Spleen (tissue), 7 donors: ENCODE data around the gene MOB2.

Source experiments
- CTCF ChIP-seq, 11 experiments: fragments of 200-600 bp in 7 of 11; fragments of 450-650 bp in 4 of 11; sonication (generic) in 4 of 11; IDR thresholded peaks in 8 of 11; conservative IDR thresholded peaks in 3 of 11; 1 replicate in 7 of 11; 2 replicates in 4 of 11; pipeline versions ENCODE4 v1.4.0 to v1.8.0; 2016 to 2021; ENCODE audit warnings: antibody characterized with exemption in 11 of 11, inconsistent platforms in 4 of 11, mild to moderate bottlenecking in 1 of 11
- POLR2AphosphoS5 ChIP-seq, 3 donors: sonication (generic); formaldehyde crosslinking; IDR thresholded peaks; one replicate each; pipeline ENCODE4 v1.5.1; 2017; ENCODE audit warnings: antibody characterized with exemption in 3 of 3
- donor health status: DM: no; HTN: no; CAD: no; lungs with moderate emphysema.
- donor health status: DM: no; HTN: no; CAD: no.
- donor health status: DM: no; HTN: no; CAD: no.

GRCh38 chr11:1520663-1521267 is 34.2 kb upstream of the MOB2 start:
- TF ChIP-seq POLR2AphosphoS5 (IDR thresholded peaks at IDR 0.05) (peak; percentile 35 to 48 (median 37)), CTCF (IDR thresholded peaks at IDR 0.05 in 8 of 11, conservative IDR thresholded peaks at IDR 0.05 in 3 of 11) (peak in 1 of 11 experiments; percentile 3)
